NT2/D1 (cell line): ENCODE measurements around the gene SS18L1.

Experiments
- DNase-seq: peaks from one replicate; pipeline ENCODE4 v3.0.0-alpha.2; 2011; ENCODE audit warnings: low read depth, low spot score
- H3K27me3 ChIP-seq: 2 replicates; pipeline ENCODE4 v1.6.0; 2011; ENCODE audit warnings: mild to moderate bottlenecking; ENCODE audit not compliant: insufficient read length, insufficient read depth
- H3K36me3 ChIP-seq: 2 replicates; pipeline ENCODE4 v1.6.1; 2011; ENCODE audit warnings: mild to moderate bottlenecking, low read length, mixed read lengths; ENCODE audit not compliant: insufficient read depth, insufficient read length
- H3K4me1 ChIP-seq: 2 replicates; pipeline ENCODE4 v1.5.1; 2011; ENCODE audit not compliant: insufficient read depth, insufficient read length
- H3K4me3 ChIP-seq: 2 replicates; pipeline ENCODE4 v1.5.1; 2011; ENCODE audit warnings: low read depth; ENCODE audit not compliant: insufficient read length
- H3K9ac ChIP-seq: 2 replicates; pipeline ENCODE4 v1.6.0; 2011; ENCODE audit warnings: low read depth; ENCODE audit not compliant: insufficient read length
- H3K9me3 ChIP-seq: 2 replicates; pipeline ENCODE4 v1.5.1; 2011; ENCODE audit warnings: mild to moderate bottlenecking, low read length; ENCODE audit not compliant: insufficient read depth
- SUZ12 ChIP-seq: IDR thresholded peaks from 2 replicates; pipeline ENCODE4 v1.6.1; 2011; ENCODE audit not compliant: insufficient read length, insufficient read depth; ENCODE audit errors: extremely low read depth
- YY1 ChIP-seq: IDR thresholded peaks from 2 replicates; pipeline ENCODE4 v1.6.1; 2011; ENCODE audit not compliant: insufficient read length, insufficient read depth
- ZNF274 ChIP-seq: IDR thresholded peaks from 2 replicates; pipeline ENCODE4 v1.6.1; 2011; ENCODE audit warnings: mild to moderate bottlenecking, low read depth, low read length

SS18L1 gene

GRCh38 chr20:62117362-62117646, 26.3 kb upstream of the SS18L1 start:
- TF ChIP-seq ZNF274, result no peak
- TF ChIP-seq SUZ12, result no peak
- TF ChIP-seq YY1, result no peak
- Histone ChIP-seq H3K27me3 (no peaks in the 10 kb centered on the region), H3K4me3 (no peak overlapping the region), H3K9ac (no peak overlapping the region), H3K36me3 (no peaks in the 10 kb centered on the region), H3K4me1 (peaks cover 13% of the 10 kb centered on the region), H3K9me3 (peaks cover 15% of the 10 kb centered on the region; the same call in 1 of the 2 replicates)
- DNase-seq, result no peak

- peaks cover 11% of the 10 kb centered on the region; the same call in 1 of the 2 replicates for H3K9me3 ChIP-seq
- H3K27me3 ChIP-seq, result no peaks in the 10 kb centered on the region
- peak overlapping the region; percentile 36 for H3K9ac ChIP-seq
- no peak for DNase-seq
- H3K4me3 ChIP-seq, result no peak overlapping the region
- H3K4me1 ChIP-seq, result peaks cover 13% of the 10 kb centered on the region
- no peaks in the 10 kb centered on the region for H3K36me3 ChIP-seq
- no peak for TF ChIP-seq ZNF274
Measured at GRCh38 chr20:62117658-62118057, 25.9 kb upstream of the SS18L1 start.

GRCh38 chr20:62118113-62119043, 25.2 kb upstream of the SS18L1 start:
- H3K4me1 ChIP-seq, result peaks cover 13% of the 10 kb centered on the region
- H3K9me3 ChIP-seq, result peaks cover 4% of the 10 kb centered on the region; the same call in 1 of the 2 replicates
- no peak overlapping the region for H3K4me3 ChIP-seq
- H3K36me3 ChIP-seq, result no peaks in the 10 kb centered on the region
- H3K9ac ChIP-seq, result peak overlapping the region; percentile 36
- DNase-seq, result no peak
- no peaks in the 10 kb centered on the region for H3K27me3 ChIP-seq
- TF ChIP-seq ZNF274 (no peak), SUZ12 (no peak), YY1 (no peak)

- Histone ChIP-seq H3K36me3 (peaks cover 7% of the 10 kb centered on the region), H3K4me3 (no peak overlapping the region), H3K4me1 (peaks cover 11% of the 10 kb centered on the region), H3K9ac (no peak overlapping the region), H3K9me3 (no peaks in the 10 kb centered on the region), H3K27me3 (no peaks in the 10 kb centered on the region)
- TF ChIP-seq SUZ12 (no peak), YY1 (no peak), ZNF274 (no peak)
- no peak for DNase-seq
Measured at GRCh38 chr20:62119115-62119514, 24.5 kb upstream of the SS18L1 start.

GRCh38 chr20:62119591-62120364, 23.8 kb upstream of the SS18L1 start:
- no peaks in the 10 kb centered on the region for H3K27me3 ChIP-seq
- no peak for DNase-seq
- peaks cover 15% of the 10 kb centered on the region for H3K4me1 ChIP-seq
- H3K9me3 ChIP-seq, result no peaks in the 10 kb centered on the region
- TF ChIP-seq SUZ12, result no peak
- TF ChIP-seq YY1, result no peak
- no peak for TF ChIP-seq ZNF274
- peaks cover 13% of the 10 kb centered on the region for H3K36me3 ChIP-seq
- H3K4me3 ChIP-seq, result no peak overlapping the region
- no peak overlapping the region for H3K9ac ChIP-seq

GRCh38 chr20:62120365-62120762, 23.2 kb upstream of the SS18L1 start:
- Histone ChIP-seq H3K9ac (no peak overlapping the region), H3K9me3 (no peaks in the 10 kb centered on the region), H3K4me1 (peaks cover 19% of the 10 kb centered on the region), H3K4me3 (no peak overlapping the region), H3K36me3 (peaks cover 19% of the 10 kb centered on the region), H3K27me3 (no peaks in the 10 kb centered on the region)
- DNase-seq, result no peak
- TF ChIP-seq ZNF274 (no peak), SUZ12 (no peak), YY1 (no peak)

GRCh38 chr20:62120990-62121775, 22.4 kb upstream of the SS18L1 start:
- Histone ChIP-seq H3K36me3 (peaks cover 28% of the 10 kb centered on the region), H3K4me3 (peak overlapping the region; percentile 54), H3K27me3 (no peaks in the 10 kb centered on the region), H3K4me1 (peaks cover 19% of the 10 kb centered on the region), H3K9me3 (no peaks in the 10 kb centered on the region), H3K9ac (peak overlapping the region; percentile 74)
- TF ChIP-seq ZNF274 (no peak), YY1 (no peak), SUZ12 (no peak)
- DNase-seq, result no peak
